GM13976 (cell line): Measurements from ENCODE around the gene AFP.

Source experiments
- DNase-seq: peaks from one replicate; pipeline ENCODE4 v3.0.0; 2012; ENCODE audit warnings: low spot score
- CTCF ChIP-seq: IDR thresholded peaks from 2 replicates; pipeline ENCODE4 v1.5.1; 2012; ENCODE audit warnings: borderline replicate concordance, mild to moderate bottlenecking; ENCODE audit not compliant: insufficient read depth; ENCODE audit errors: extremely low read depth, missing control alignments, control extremely low read depth
- in situ Hi-C: fragments of 300-500 bp; cut with MboI; formaldehyde crosslinking; loops from one replicate; pipeline ENCODE4 v1.12.0; 2022; ENCODE audit warnings: low sequenced_read_pairs, mixed read lengths, inconsistent platforms; ENCODE audit not compliant: unreplicated experiment

AFP gene

GRCh38 chr4:73396993-73397972 is 38.7 kb upstream of the AFP start:
- DNase-seq = no peak
- no peak for TF ChIP-seq CTCF
- in situ Hi-C loops = no loop called here

- in situ Hi-C loops = no loop called here
- TF ChIP-seq CTCF = no peak
- no peak for DNase-seq
These were observed 34.6 kb upstream of the AFP start for GRCh38 chr4:73401412-73401811.

GRCh38 chr4:73404042-73404441 is 32.0 kb upstream of the AFP start, which contains the start of gene ALB:
Gene ALB (plus strand): TSS chr4:73404287. CDS start chr4:73404328, 41 bp downstream.
- in situ Hi-C loops = no loop called here
- DNase-seq = no peak
- TF ChIP-seq CTCF = no peak

- no peak for TF ChIP-seq CTCF
- in situ Hi-C loops = no loop called here
- no peak for DNase-seq
These were observed 31.6 kb upstream of the AFP start for GRCh38 chr4:73404457-73404856.

- in situ Hi-C loops = no loop called here
- no peak for DNase-seq
- no peak for TF ChIP-seq CTCF
These were observed 30.9 kb upstream of the AFP start for GRCh38 chr4:73405138-73405537.

- DNase-seq = no peak
- in situ Hi-C loops = no loop called here
- TF ChIP-seq CTCF = no peak
These were observed 29.5 kb upstream of the AFP start for GRCh38 chr4:73406548-73406875.
